ENCODE data around the gene SELENOI.

- TF ChIP-seq CTCF (IDR thresholded peaks at IDR 0.05; ENCODE audit: insufficient read depth, low read length, poor library complexity, severe bottlenecking) (no peak), EZH2phosphoT487 (conservative IDR thresholded peaks at IDR 0.05; ENCODE audit: low read length) (no peak)
Observed at GRCh38 chr2:26442301-26442700, 96.4 kb downstream of the SELENOI start.
